Breast epithelium (tissue), 3 donors: ENCODE results near the gene SNPH.

Source experiments
- CTCF ChIP-seq, 3 donors: fragments of 450-650 bp; IDR thresholded peaks; one replicate each; pipeline ENCODE4 v1.5.1; 2016 to 2017; ENCODE audit warnings: antibody characterized with exemption in 3 of 3, mild to moderate bottlenecking in 3 of 3, moderate library complexity in 3 of 3
- POLR2A ChIP-seq: fragments of 450-650 bp; IDR thresholded peaks from one replicate; pipeline ENCODE4 v1.6.1; 2016; ENCODE audit warnings: antibody characterized with exemption, mild to moderate bottlenecking, moderate library complexity

- TF ChIP-seq CTCF (IDR thresholded peaks at IDR 0.05) (no peak), POLR2A (no peak)
Observed at GRCh38 chr20:1255675-1256074, 10.4 kb upstream of the SNPH start.
